H1 (cell line): ENCODE results near the gene TCIRG1.

Source experiments
- BACH1 ChIP-seq: IDR thresholded peaks from 2 replicates; pipeline ENCODE4 v1.6.1; 2012; ENCODE audit warnings: low read length, improper control_type of control experiment
- BRCA1 ChIP-seq: IDR thresholded peaks from 2 replicates; pipeline ENCODE4 v1.6.1; 2012; ENCODE audit warnings: low read depth, low read length, improper control_type of control experiment
- CEBPB ChIP-seq: IDR thresholded peaks from 2 replicates; pipeline ENCODE4 v1.6.1; 2012; ENCODE audit warnings: low read depth, low read length
- CREB1 ChIP-seq: IDR thresholded peaks from 2 replicates; pipeline ENCODE4 v1.6.1; 2012; ENCODE audit warnings: inconsistent platforms
- CTCF ChIP-seq, 3 experiments: IDR thresholded peaks; 1 replicate in 2 of 3; 2 replicates in 1 of 3; pipeline versions ENCODE4 v1.5.1 to v1.6.1; 2011; ENCODE audit warnings: low read length in 3 of 3, mild to moderate bottlenecking in 3 of 3, inconsistent platforms in 2 of 3, low read depth in 1 of 3, moderate library complexity in 1 of 3; ENCODE audit not compliant: insufficient read depth in 1 of 3; ENCODE audit errors: control extremely low read depth in 1 of 3
- EP300 ChIP-seq, 2 experiments: IDR thresholded peaks; 1 replicate in 1 of 2; 2 replicates in 1 of 2; pipeline ENCODE4 v1.6.1; 2011 to 2012; ENCODE audit warnings: low read depth in 2 of 2, low read length in 2 of 2, mild to moderate bottlenecking in 2 of 2, borderline replicate concordance in 1 of 2, inconsistent platforms in 1 of 2, moderate library complexity in 1 of 2
- MAX ChIP-seq: IDR thresholded peaks from 2 replicates; pipeline ENCODE4 v1.6.1; 2012; ENCODE audit warnings: inconsistent platforms
- POLR2A ChIP-seq, 2 experiments: IDR thresholded peaks; 1 replicate in 1 of 2; 2 replicates in 1 of 2; pipeline ENCODE4 v1.6.1; 2011; ENCODE audit warnings: low read depth in 2 of 2, low read length in 2 of 2, mild to moderate bottlenecking in 2 of 2; ENCODE audit errors: control extremely low read depth in 1 of 2
- POLR2AphosphoS5 ChIP-seq: IDR thresholded peaks from 2 replicates; pipeline ENCODE4 v1.6.1; 2011; ENCODE audit warnings: low read depth, low read length
- RFX5 ChIP-seq: IDR thresholded peaks from 2 replicates; pipeline ENCODE4 v1.6.1; 2011; ENCODE audit warnings: low read depth, low read length, improper control_type of control experiment, borderline replicate concordance

- TF ChIP-seq CTCF (IDR thresholded peaks at IDR 0.05; ENCODE audit: control extremely low read depth in 1 of 3, insufficient read depth in 1 of 3, low read depth in 1 of 3, low read length in 3 of 3) (no peak), POLR2AphosphoS5 (no peak), BACH1 (no peak), CREB1 (no peak), POLR2A (IDR thresholded peaks at IDR 0.05; ENCODE audit: control extremely low read depth in 1 of 2, low read depth in 2 of 2, low read length in 2 of 2) (no peak), BRCA1 (no peak), CEBPB (no peak), EP300 (IDR thresholded peaks at IDR 0.05; ENCODE audit: borderline replicate concordance in 1 of 2, low read depth in 2 of 2, low read length in 2 of 2) (no peak), MAX (no peak), RFX5 (no peak)
These were observed 44.7 kb downstream of the TCIRG1 start for GRCh38 chr11:68083517-68083916.
